Calu3 (cell line): ENCODE results near the gene IFRD2. TPM values are rescaled to one million over a fixed set of nuclear protein-coding genes. Genes with fewer than 3 reads are reported as not detected.
"Not testable (repeated sequence)": the region's sequence is repeated elsewhere in the genome, so short reads cannot be mapped to it uniquely, and the experiment has no call there.

Experiments used
- BruUV-seq: library from RNA; stranded (reverse); fragments of 400-500 nt; replicated peaks from 2 replicates; lab custom pipeline; 2021; lab: Mats Ljungman, UMichigan
- CTCF ChIA-PET: fragments of 300-600 bp; sonication (Branson Sonifier 250); formaldehyde crosslinking; loops from one replicate; lab custom pipeline; 2022; ENCODE audit warnings: antibody characterized with exemption; lab: Charles Lee
- DNase-seq: peaks from one replicate; pipeline ENCODE4 v3.0.0; 2022
- H3K27ac Mint-ChIP-seq: one replicate; pipeline ENCODE4 v1.8.0; 2022; ENCODE audit warnings: mixed read lengths; ENCODE audit not compliant: unreplicated experiment
- H3K27me3 Mint-ChIP-seq: one replicate; pipeline ENCODE4 v1.8.0; 2022; ENCODE audit warnings: mixed read lengths; ENCODE audit not compliant: unreplicated experiment
- H3K36me3 Mint-ChIP-seq: one replicate; pipeline ENCODE4 v1.8.0; 2022; ENCODE audit warnings: mild to moderate bottlenecking, moderate library complexity, mixed read lengths; ENCODE audit not compliant: insufficient read depth, unreplicated experiment
- H3K4me1 Mint-ChIP-seq: one replicate; pipeline ENCODE4 v1.8.0; 2022; ENCODE audit warnings: mild to moderate bottlenecking, low read depth, mixed read lengths; ENCODE audit not compliant: unreplicated experiment
- H3K4me3 Mint-ChIP-seq: one replicate; pipeline ENCODE4 v1.8.0; 2022; ENCODE audit warnings: mild to moderate bottlenecking, low read depth, moderate library complexity, mixed read lengths; ENCODE audit not compliant: unreplicated experiment
- H3K9me3 Mint-ChIP-seq: one replicate; pipeline ENCODE4 v1.8.0; 2022; ENCODE audit warnings: low read depth, mixed read lengths; ENCODE audit not compliant: unreplicated experiment
- CTCF ChIP-seq: fragments of 200-600 bp; IDR thresholded peaks from one replicate; pipeline ENCODE4 v1.8.0; 2022; ENCODE audit warnings: antibody characterized with exemption; ENCODE audit not compliant: unreplicated experiment
- intact Hi-C: fragments of 100-400 bp; cut with micrococcal nuclease; formaldehyde crosslinking; loops from one replicate; pipeline ENCODE4 v1.10.0; 2022; ENCODE audit not compliant: unreplicated experiment
- total RNA-seq: library from RNA; stranded (reverse); gene quantifications from 2 replicates; pipeline ENCODE4 v1.2.3, GENCODE V29; 2022

The IFRD2 gene
- total RNA-seq, 1 experiment from 2014 or later = 121 TPM

- Mint-ChIP-seq H3K27ac (no peak overlapping the region), H3K4me1 (peaks cover 19% of the 10 kb centered on the region), H3K9me3 (no peaks in the 10 kb centered on the region), H3K36me3 (peaks cover 43% of the 10 kb centered on the region), H3K4me3 (no peak overlapping the region), H3K27me3 (no peaks in the 10 kb centered on the region)
- no peak for TF ChIP-seq CTCF
- no TSS peak for BruUV-seq
- no peak for DNase-seq
- CTCF ChIA-PET = no interaction called here
- intact Hi-C loops = no loop called here
Measured at GRCh38 chr3:50288387-50289007, 3.7 kb downstream of the IFRD2 start.

GRCh38 chr3:50287262-50287661 lies 5.0 kb downstream of the IFRD2 start:
- H3K4me3 Mint-ChIP-seq = no peak overlapping the region
- no peaks in the 10 kb centered on the region for H3K9me3 Mint-ChIP-seq
- peaks cover 9% of the 10 kb centered on the region for H3K4me1 Mint-ChIP-seq
- no TSS peak for BruUV-seq
- CTCF ChIA-PET = no interaction called here
- no peak for DNase-seq
- TF ChIP-seq CTCF = no peak
- intact Hi-C loops = no loop called here
- H3K27me3 Mint-ChIP-seq = no peaks in the 10 kb centered on the region
- no peak overlapping the region for H3K27ac Mint-ChIP-seq
- H3K36me3 Mint-ChIP-seq = peaks cover 37% of the 10 kb centered on the region

- TF ChIP-seq CTCF = no peak
Measured at GRCh38 chr3:50286322-50287227, 5.7 kb downstream of the IFRD2 start.

GRCh38 chr3:50284121-50284520 lies 8.1 kb downstream of the IFRD2 start:
- intact Hi-C loops, H3K27me3 Mint-ChIP-seq, H3K4me3 Mint-ChIP-seq, DNase-seq, H3K9me3 Mint-ChIP-seq, BruUV-seq, H3K27ac Mint-ChIP-seq, H3K4me1 Mint-ChIP-seq: not testable (repeated sequence)
- peaks cover 20% of the 10 kb centered on the region for H3K36me3 Mint-ChIP-seq
- CTCF ChIA-PET = interaction anchor here (0.6 kb wide), 1 partner anchor 1625 kb away, joined by 6 read pairs; no protein-coding TSS in a partner anchor

More at GRCh38 chr3:50286322-50287227, 5.7 kb downstream of the IFRD2 start:
- CTCF ChIA-PET = no interaction called here
- Mint-ChIP-seq H3K36me3 (peaks cover 30% of the 10 kb centered on the region), H3K4me3 (no peak overlapping the region), H3K27ac (no peak overlapping the region), H3K27me3 (no peaks in the 10 kb centered on the region), H3K4me1 (peaks cover 8% of the 10 kb centered on the region), H3K9me3 (no peaks in the 10 kb centered on the region)
- intact Hi-C loops = no loop called here
- no peak for DNase-seq
- BruUV-seq = no TSS peak
